Measurements from ENCODE around the gene TMEM17.

TMEM17 gene

GRCh38 chr2:62450716-62451191, 55.2 kb downstream of the TMEM17 start:
- TF ChIP-seq, protein P1, sequence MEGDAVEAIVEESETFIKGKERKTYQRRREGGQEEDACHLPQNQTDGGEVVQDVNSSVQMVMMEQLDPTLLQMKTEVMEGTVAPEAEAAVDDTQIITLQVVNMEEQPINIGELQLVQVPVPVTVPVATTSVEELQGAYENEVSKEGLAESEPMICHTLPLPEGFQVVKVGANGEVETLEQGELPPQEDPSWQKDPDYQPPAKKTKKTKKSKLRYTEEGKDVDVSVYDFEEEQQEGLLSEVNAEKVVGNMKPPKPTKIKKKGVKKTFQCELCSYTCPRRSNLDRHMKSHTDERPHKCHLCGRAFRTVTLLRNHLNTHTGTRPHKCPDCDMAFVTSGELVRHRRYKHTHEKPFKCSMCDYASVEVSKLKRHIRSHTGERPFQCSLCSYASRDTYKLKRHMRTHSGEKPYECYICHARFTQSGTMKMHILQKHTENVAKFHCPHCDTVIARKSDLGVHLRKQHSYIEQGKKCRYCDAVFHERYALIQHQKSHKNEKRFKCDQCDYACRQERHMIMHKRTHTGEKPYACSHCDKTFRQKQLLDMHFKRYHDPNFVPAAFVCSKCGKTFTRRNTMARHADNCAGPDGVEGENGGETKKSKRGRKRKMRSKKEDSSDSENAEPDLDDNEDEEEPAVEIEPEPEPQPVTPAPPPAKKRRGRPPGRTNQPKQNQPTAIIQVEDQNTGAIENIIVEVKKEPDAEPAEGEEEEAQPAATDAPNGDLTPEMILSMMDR (IDR thresholded peaks at IDR 0.05; ENCODE audit: low read depth, low read length, missing control alignments) = no peak
- DNase-seq (ENCODE audit: extremely low read depth, low read depth) = no peak
- H3K4me3 ChIP-seq (replicated peaks; ENCODE audit: low read depth, low read length) = no peak overlapping the region

Data from HFF-Myc (cell line).